Measurements from ENCODE around the gene GP1BB.
"Not testable (repeated sequence)": the region's sequence is repeated elsewhere in the genome, so short reads cannot be mapped to it uniquely, and the experiment has no call there.

Gene GP1BB

GRCh38 chr22:19693981-19694670 is 29.2 kb upstream of the GP1BB start:
- no peak for DNase-seq

- DNase-seq: no peak
Measured at GRCh38 chr22:19694696-19695095, 28.6 kb upstream of the GP1BB start.

- DNase-seq: no peak
Measured at GRCh38 chr22:19696504-19697276, 26.6 kb upstream of the GP1BB start.

- not testable (repeated sequence) for DNase-seq
Measured at GRCh38 chr22:19697871-19698270, 25.5 kb upstream of the GP1BB start.

- no peak for DNase-seq
Measured at GRCh38 chr22:19700790-19701419, 22.4 kb upstream of the GP1BB start.

GRCh38 chr22:19701420-19702145 is 21.8 kb upstream of the GP1BB start:
- DNase-seq: no peak

GRCh38 chr22:19703869-19704268 is 19.5 kb upstream of the GP1BB start:
- DNase-seq: no peak

- DNase-seq: no peak
Measured at GRCh38 chr22:19704355-19705015, 18.9 kb upstream of the GP1BB start.

- DNase-seq: no peak
Measured at GRCh38 chr22:19705181-19705934, 18.0 kb upstream of the GP1BB start.

GRCh38 chr22:19706661-19707151 is 16.6 kb upstream of the GP1BB start:
- no peak for DNase-seq

- DNase-seq: no peak
Measured at GRCh38 chr22:19707347-19708290, 15.7 kb upstream of the GP1BB start.

- no peak for DNase-seq
Measured at GRCh38 chr22:19708321-19709011, 14.9 kb upstream of the GP1BB start.

GRCh38 chr22:19709063-19709769 is 14.1 kb upstream of the GP1BB start:
- DNase-seq: no peak

GRCh38 chr22:19710020-19710768 is 13.1 kb upstream of the GP1BB start:
- DNase-seq: no peak

GRCh38 chr22:19710769-19711106 is 12.6 kb upstream of the GP1BB start:
- no peak for DNase-seq

- DNase-seq: no peak
Measured at GRCh38 chr22:19713245-19713644, 10.1 kb upstream of the GP1BB start.

- DNase-seq: no peak
Measured at GRCh38 chr22:19713650-19714311, 9.6 kb upstream of the GP1BB start.
